HG03432 (cell line): Measurements from ENCODE around the gene CTNNBL1.

Source experiments
- ATAC-seq: cut with Tn5 transposase; IDR thresholded peaks from one replicate; pipeline ENCODE4 v1.9.1; 2021; ENCODE audit warnings: mild to moderate bottlenecking, moderate library complexity; ENCODE audit not compliant: unreplicated experiment

Gene CTNNBL1

DNA sequence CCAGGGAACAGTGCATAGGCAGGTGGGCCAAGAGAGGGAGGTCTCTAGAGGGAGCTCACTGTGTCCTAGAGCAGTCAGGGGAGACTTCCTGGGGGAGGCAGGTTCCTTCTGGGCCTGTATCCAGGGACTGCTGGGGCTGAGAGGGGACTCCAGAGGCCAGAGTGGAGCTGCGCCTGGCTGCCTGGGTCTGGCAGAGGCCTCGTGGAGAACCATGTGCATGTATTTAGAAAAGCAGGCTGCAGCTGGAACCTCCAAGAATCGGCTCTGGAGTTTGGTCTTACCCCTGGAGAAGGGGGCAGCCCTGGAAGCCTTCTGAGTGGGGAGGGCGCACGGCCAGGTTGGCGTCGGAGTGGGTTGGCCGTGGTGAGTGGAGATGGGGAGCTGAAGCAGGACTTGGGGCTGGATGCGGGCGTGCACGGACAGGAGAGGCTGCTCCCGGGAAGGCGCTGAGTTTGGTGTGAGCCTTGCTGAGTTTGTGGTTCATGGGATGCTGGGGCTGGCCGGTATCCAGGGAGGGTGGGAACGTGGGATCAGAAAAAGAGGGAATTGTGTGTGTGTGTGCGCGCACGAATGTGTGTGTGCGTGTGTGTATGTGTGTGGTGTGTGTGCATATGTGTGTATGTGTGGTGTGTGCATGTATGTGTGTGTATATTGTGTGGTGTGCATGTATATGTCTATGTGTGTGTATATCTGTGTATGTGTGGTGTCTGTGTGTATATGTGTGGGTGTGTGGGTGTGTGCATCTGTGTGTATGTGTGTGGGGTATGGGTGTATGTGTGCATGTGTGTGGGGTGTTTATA is 219.9 kb downstream of the CTNNBL1 start:
- ATAC-seq: no peak

DNA sequence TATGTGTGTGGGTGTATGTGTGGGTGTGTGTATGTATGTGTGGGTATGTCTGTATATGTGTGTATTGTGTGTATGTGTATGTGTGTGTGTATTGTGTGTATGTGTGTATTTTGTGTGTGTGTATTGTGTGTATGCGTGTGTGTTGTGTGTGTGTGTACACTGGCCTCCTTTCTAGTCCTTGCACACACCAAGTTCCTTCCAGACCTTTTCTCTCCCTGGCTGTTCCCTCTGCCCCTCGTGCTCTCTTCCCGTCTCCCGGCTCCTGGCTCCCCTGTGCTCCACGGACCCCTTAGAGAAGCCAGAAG is 220.5 kb downstream of the CTNNBL1 start:
- no peak for ATAC-seq

DNA sequence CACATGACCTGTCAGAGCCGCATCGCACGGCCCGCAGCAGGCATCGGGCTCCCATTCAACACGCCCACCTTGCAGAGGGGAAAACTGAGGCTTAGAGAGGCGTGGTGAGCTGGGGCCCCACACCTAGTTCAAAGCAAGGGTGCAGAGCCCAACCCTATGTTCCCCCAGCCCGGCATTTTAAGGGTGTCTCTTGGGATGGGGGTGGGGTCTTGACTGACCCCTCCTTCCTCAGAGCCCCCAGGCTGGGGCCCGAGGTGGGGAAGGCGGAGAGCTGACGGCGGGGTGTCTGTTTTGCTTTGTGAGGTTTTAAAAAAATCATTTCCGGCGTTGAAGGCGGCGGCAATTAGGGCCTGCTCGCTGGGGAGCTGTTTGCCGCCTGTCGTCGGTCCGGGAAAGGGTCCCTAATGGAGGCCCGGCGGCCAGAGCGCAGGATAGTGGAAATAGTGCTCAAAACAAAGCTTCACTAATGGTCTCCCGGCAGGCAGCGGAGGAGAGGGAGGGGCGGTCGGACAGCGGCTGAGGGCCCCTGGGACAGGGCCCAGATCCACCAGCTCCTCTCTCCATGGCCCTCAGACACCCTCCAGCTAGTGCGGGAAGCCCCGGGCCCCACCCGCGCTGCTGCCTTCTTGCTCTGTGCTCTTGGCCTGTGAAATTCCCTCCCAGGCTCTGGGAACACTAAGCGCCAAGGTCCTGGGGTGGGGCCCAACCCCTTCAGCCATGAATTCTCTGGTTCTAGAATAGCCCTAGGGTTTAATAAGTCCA is 221.0 kb downstream of the CTNNBL1 start:
- no peak for ATAC-seq

DNA sequence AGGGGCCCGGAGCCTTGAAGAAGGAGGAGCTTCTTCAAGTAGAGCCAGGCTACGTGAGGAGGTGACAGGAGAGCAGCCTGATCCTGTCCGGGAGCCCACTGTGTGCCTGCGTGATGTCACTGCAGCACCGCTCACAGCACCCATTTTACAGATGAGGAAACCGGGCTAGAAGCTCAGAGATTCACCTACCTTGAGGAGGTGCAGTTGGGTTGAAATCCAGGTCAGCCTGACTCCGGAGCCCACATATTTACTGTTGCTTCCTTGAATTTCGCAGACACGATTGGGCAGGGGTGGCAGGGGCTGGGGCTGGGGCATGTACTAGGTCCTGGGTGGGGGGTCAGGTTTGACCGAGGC is 221.6 kb downstream of the CTNNBL1 start:
- no peak for ATAC-seq

DNA sequence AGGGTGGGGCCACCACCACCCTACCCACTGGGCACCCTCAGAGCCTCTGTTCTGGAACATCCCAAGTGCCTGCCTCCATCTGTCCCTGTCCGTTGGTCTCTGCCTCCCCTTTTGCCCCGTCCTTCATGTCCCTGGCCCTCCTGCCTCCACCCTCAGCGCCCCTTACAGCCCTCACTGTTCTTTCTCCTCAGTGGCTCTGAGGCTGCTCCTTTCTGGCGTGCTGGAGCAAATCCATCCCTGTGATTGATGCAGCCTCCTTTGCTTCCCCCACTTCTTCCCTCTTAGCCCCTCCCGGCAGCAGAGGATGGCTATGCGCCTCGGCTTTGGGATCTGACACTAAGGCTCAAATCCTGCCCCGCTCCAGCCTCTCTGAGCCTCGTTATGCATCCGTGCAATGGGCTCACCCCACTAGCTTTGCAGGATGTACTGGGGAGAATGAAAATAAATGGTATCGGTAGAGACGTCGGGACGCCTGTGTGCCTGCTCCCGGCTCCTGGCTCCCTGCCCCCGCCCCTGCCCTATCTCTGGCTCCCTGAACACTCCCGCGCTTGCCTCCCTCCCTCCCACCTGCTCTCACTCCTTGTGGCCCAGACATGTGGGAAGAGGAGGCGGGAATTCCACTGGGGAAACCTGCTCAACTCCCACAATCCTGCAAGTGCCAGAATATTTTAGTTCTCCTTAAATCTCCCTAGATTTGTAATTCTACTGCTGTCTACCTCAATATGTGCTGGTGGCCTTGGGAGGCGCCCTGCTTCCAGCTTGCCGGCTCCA is 222.2 kb downstream of the CTNNBL1 start:
- ATAC-seq: no peak

DNA sequence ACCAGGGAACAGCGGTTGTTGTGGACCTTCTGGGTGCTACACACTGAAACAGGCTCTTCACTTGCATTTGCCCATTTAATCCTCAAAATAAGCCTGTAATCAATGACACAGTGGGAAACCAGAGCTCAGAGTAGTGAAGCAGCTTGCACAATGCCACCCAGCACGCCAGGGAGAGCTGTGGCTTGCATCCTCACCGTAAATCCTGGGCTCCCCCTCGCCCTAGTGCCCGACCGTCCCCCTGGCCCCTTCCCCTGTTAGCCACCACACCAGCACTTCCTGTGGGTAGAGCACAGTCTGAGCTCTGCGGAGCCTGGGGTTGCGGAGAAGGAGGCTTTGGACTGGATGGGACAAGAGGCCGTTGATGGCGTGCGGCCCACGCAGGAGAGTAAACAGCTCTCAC is 223.6 kb downstream of the CTNNBL1 start:
- no peak for ATAC-seq

DNA sequence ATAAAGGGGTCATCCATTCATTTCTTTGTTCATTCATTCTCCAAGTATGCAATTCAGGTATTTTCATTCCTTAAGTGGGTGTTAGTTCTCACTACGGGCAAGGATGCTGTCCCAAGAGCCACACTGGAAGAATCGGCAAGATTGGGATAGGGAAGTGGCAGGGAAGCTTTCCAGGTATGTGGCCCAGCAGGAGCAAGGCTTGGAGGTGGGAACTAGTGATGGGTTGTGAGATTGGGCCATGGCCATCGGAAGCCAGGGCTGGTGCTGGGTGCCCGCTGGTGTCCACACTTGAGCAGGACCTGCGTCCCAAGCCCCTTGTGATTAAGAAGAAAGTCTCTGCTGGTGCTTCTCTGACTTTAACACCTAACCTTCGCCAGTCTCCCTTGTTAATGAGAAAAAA is 224.2 kb downstream of the CTNNBL1 start:
- no peak for ATAC-seq

DNA sequence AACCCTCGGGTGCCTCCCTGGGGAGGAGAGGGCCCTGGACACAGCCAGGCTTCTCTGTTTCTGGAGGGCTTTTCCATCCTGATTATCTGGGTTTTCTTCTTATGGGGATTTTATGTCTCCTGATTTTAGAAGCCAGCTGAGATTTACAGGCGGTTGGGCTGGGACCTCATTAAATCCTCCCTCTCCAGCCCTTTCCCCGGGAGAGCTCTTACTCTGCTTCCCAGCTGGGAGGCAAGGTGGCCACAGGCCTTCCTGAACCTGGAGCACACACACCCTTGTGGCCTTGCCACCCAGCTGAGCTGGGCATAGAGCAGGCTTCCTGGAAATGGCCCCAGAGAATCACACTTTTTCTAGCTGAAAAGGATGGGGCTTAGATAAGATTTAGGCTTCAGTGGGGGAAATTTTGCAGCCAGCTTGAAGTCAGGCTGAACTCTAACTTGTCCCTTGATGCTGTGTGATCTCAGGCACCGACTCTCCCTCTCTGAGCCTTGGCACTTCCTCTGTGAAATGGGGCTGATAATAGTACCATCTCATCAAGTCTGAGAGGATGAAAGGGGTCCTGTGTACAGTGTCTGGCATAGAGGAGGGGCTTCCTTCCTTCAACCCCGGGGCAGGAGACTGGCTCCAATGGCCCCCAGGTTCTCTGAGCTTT is 225.7 kb downstream of the CTNNBL1 start:
- ATAC-seq: no peak

DNA sequence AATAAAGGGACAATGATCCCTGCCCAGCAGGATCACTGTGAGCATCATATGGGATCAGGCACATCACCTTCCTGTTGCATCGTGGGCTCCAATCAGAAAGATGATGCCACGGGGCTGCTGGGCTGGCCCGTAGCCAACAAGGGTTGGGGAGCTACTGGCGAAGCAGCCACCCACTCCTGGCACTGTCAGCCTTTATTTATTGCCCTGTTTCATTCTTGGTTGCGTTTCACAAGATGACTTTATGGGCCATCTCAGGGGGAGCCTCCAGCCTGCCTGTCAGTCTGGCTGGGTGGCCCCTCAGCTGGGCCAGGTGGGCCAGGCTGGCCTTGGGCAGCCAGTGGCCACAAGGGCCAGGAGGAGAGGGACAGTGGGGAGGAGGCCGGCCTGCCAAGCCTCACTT is 226.4 kb downstream of the CTNNBL1 start:
- no peak for ATAC-seq

DNA sequence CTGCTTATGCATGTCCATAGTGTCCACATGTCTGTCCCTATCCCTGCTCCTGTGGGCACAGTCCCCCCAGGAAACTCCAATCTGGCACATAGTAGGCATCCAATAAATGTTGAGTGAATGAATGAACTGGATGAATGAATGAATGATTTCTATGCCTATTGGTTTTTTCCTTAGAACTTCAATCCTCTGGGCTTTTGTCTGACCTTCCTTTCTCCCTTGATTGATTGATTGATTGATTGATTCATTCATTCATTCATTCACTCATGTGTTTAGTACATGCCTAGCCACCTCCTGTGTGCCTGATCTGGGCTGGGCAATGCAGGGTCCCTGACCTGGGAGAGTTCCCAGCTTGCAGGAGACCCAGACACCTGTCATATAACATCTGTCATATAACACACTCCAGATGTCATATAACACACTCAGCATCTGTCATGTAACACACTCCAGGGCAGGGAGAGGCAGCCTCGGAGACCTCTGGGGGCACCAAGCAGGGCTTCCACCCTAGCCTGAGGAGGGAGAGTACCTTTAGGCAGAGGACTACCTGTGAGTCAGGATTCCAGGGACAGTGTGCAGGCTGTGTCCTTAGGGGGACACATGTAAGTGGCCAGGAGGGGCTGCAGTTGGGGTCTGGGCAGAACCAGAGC is 227.0 kb downstream of the CTNNBL1 start:
- peak; percentile 29 for ATAC-seq

DNA sequence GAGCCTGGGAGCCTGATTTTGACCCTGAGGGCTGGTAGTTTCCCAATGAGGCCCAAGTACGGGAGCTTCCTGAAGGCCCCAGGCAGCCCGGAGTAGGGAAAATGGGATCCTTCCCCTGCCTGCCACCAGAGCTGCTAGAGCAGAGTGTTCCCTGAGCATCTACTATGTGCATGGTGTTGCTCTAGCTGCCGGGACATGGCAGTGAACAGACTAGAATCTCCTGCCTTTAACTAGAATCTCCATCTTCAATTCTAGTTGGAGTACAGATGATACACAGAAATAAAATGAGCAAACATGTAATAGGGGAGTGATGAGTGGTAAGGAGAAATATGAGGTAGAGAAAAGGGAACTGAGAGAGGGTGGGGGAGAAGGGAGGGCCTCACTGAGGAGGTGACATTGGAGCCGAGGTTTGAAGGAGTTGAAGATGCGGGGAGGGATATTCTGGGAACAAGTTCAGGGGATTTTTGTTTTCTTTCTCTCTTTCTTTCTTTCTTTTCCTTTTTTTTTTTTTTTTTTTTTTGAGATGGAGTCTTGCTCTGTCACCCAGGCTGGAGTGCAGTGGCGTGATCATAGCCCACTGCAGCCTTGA is 227.6 kb downstream of the CTNNBL1 start:
- peak; percentile 72 for ATAC-seq
